ENCODE data around the gene SLIT3.

The SLIT3 gene

GRCh38 chr5:168786147-168786546, 514.8 kb downstream of the SLIT3 start:
- H3K4me3 ChIP-seq (ENCODE audit: low read length): no peak overlapping the region
- peak; percentile 43 for DNase-seq (ENCODE audit: low read depth)
- no peak for TF ChIP-seq CTCF (conservative IDR thresholded peaks at IDR 0.05; ENCODE audit: low read length)

GRCh38 chr5:168784454-168784853, 516.5 kb downstream of the SLIT3 start:
- no peak for TF ChIP-seq CTCF (conservative IDR thresholded peaks at IDR 0.05; ENCODE audit: low read length)
- no peak overlapping the region for H3K4me3 ChIP-seq (ENCODE audit: low read length)
- DNase-seq (ENCODE audit: low read depth): no peak

GRCh38 chr5:168781941-168782571, 518.9 kb downstream of the SLIT3 start:
- no peak for DNase-seq (ENCODE audit: low read depth)
- no peak overlapping the region for H3K4me3 ChIP-seq (ENCODE audit: low read length)
- no peak for TF ChIP-seq CTCF (conservative IDR thresholded peaks at IDR 0.05; ENCODE audit: low read length)

GRCh38 chr5:168780888-168781287, 520.1 kb downstream of the SLIT3 start:
- no peak for TF ChIP-seq CTCF (conservative IDR thresholded peaks at IDR 0.05; ENCODE audit: low read length)
- H3K4me3 ChIP-seq (ENCODE audit: low read length): no peak overlapping the region
- no peak for DNase-seq (ENCODE audit: low read depth)

- no peak overlapping the region for H3K4me3 ChIP-seq (ENCODE audit: low read length)
- DNase-seq (ENCODE audit: low read depth): no peak
- TF ChIP-seq CTCF (conservative IDR thresholded peaks at IDR 0.05; ENCODE audit: low read length): no peak
These were observed 521.6 kb downstream of the SLIT3 start for GRCh38 chr5:168779333-168779732.

GRCh38 chr5:168778536-168778935, 522.4 kb downstream of the SLIT3 start:
- TF ChIP-seq CTCF (conservative IDR thresholded peaks at IDR 0.05; ENCODE audit: low read length): no peak
- no peak overlapping the region for H3K4me3 ChIP-seq (ENCODE audit: low read length)
- DNase-seq (ENCODE audit: low read depth): no peak

- no peak for DNase-seq (ENCODE audit: low read depth)
- H3K4me3 ChIP-seq (ENCODE audit: low read length): no peak overlapping the region
- TF ChIP-seq CTCF (conservative IDR thresholded peaks at IDR 0.05; ENCODE audit: low read length): no peak
These were observed 523.3 kb downstream of the SLIT3 start for GRCh38 chr5:168777651-168778050.
